Endothelial cell of umbilical vein (primary cell): ENCODE data around the gene FAM120C.

Source experiments
- EZH2 ChIP-seq: IDR thresholded peaks from 2 replicates; pipeline ENCODE4 v1.6.1; 2012; ENCODE audit warnings: borderline replicate concordance, low read depth, mild to moderate bottlenecking, moderate library complexity, low read length, inconsistent platforms; ENCODE audit not compliant: severe bottlenecking
- POLR2A ChIP-seq: IDR thresholded peaks from 2 replicates; pipeline ENCODE4 v1.6.1; 2012; ENCODE audit warnings: low read depth, mild to moderate bottlenecking, control low read depth, low read length
- TF ChIP-seq, protein P1 (sequence below), 2 donors: IDR thresholded peaks; 1 replicate in 1 of 2; 2 replicates in 1 of 2; pipeline ENCODE4 v1.5.1; 2011; ENCODE audit warnings: low read length in 2 of 2, mild to moderate bottlenecking in 2 of 2, moderate library complexity in 2 of 2, control low read depth in 1 of 2, inconsistent platforms in 1 of 2, low read depth in 1 of 2; ENCODE audit not compliant: insufficient read depth in 1 of 2; ENCODE audit errors: extremely low read depth in 1 of 2

DNA sequence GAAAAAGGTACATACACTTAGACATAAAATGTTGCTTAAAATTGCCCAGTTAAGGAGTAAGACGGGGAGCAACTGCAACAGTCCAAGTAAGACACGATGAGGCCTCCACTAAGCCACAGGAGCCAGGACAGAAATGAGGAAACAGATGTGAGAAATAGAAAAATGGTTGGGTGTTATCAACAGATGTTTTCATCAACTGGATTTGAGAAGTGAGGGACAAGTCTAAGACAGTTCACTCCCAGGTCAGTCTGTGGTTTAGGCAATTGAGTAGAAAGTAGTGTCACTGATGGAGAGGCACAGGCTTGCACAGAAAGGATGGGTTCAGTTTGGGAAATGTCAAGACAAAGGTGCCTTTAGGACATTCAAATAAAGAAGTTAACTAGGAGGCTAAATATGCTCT, 115.3 kb downstream of the FAM120C start:
- TF ChIP-seq, protein P1, sequence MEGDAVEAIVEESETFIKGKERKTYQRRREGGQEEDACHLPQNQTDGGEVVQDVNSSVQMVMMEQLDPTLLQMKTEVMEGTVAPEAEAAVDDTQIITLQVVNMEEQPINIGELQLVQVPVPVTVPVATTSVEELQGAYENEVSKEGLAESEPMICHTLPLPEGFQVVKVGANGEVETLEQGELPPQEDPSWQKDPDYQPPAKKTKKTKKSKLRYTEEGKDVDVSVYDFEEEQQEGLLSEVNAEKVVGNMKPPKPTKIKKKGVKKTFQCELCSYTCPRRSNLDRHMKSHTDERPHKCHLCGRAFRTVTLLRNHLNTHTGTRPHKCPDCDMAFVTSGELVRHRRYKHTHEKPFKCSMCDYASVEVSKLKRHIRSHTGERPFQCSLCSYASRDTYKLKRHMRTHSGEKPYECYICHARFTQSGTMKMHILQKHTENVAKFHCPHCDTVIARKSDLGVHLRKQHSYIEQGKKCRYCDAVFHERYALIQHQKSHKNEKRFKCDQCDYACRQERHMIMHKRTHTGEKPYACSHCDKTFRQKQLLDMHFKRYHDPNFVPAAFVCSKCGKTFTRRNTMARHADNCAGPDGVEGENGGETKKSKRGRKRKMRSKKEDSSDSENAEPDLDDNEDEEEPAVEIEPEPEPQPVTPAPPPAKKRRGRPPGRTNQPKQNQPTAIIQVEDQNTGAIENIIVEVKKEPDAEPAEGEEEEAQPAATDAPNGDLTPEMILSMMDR (IDR thresholded peaks at IDR 0.05; ENCODE audit: extremely low read depth in 1 of 2, insufficient read depth in 1 of 2, low read depth in 1 of 2, low read length in 2 of 2) = no peak
- no peak for TF ChIP-seq EZH2
- no peak for TF ChIP-seq POLR2A
